ENCODE results near the gene GJA5. TPM values are rescaled to one million over a fixed set of nuclear protein-coding genes. Genes with fewer than 3 reads are reported as not detected.

The GJA5 gene
- total RNA-seq, 1 experiment from 2014 or later = 1.1 TPM

DNA sequence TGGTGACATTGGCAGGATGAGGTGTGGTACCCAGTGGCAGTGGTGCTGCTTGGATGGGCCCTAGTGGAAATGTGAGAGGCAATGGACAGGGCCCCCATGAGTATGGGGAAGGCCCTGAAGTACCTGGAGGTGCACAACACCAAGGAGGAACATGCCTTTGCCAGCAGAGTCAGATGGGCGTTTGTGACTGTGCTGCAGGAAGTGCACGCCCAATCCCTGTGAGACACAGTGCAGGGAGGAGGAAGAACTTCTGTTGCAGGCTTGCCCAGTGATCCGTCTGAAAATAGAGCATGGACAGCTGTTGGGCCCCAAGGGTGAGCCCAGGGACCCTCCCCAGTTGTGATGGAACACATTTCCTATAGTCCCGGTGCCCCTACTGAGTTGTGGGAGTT, 42.7 kb downstream of the GJA5 start:
- no peak for TF ChIP-seq EZH2 (IDR thresholded peaks at IDR 0.05; ENCODE audit: low read length, unreplicated experiment)
- no peak for TF ChIP-seq EZH2phosphoT487 (IDR thresholded peaks at IDR 0.05; ENCODE audit: borderline replicate concordance, low read length)
- TF ChIP-seq, protein P1, sequence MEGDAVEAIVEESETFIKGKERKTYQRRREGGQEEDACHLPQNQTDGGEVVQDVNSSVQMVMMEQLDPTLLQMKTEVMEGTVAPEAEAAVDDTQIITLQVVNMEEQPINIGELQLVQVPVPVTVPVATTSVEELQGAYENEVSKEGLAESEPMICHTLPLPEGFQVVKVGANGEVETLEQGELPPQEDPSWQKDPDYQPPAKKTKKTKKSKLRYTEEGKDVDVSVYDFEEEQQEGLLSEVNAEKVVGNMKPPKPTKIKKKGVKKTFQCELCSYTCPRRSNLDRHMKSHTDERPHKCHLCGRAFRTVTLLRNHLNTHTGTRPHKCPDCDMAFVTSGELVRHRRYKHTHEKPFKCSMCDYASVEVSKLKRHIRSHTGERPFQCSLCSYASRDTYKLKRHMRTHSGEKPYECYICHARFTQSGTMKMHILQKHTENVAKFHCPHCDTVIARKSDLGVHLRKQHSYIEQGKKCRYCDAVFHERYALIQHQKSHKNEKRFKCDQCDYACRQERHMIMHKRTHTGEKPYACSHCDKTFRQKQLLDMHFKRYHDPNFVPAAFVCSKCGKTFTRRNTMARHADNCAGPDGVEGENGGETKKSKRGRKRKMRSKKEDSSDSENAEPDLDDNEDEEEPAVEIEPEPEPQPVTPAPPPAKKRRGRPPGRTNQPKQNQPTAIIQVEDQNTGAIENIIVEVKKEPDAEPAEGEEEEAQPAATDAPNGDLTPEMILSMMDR (conservative IDR thresholded peaks at IDR 0.05; ENCODE audit: low read depth, low read length) = no peak
- Histone ChIP-seq H3F3A (ENCODE audit: low read length, unreplicated experiment) (peaks cover 8% of the 10 kb centered on the region), H4K20me1 (ENCODE audit: low read length) (no peaks in the 10 kb centered on the region), H3K9ac (ENCODE audit: low read length) (peak overlapping the region; percentile 54), H3K9me2 (replicated peaks; ENCODE audit: low read length) (no peaks in the 10 kb centered on the region), H3K4me2 (ENCODE audit: low read length) (peak overlapping the region; percentile 7), H2AFZ (ENCODE audit: low read length) (no peak overlapping the region), H3K4me3 (ENCODE audit: low read length) (no peak overlapping the region), H3K4me1 (ENCODE audit: insufficient read depth, low read length) (peaks cover 43% of the 10 kb centered on the region), H3K27me3 (ENCODE audit: low read length) (no peaks in the 10 kb centered on the region), H3K36me3 (ENCODE audit: low read depth, low read length) (no peaks in the 10 kb centered on the region), H3K9me3 (ENCODE audit: low read length) (no peaks in the 10 kb centered on the region), H3K79me2 (ENCODE audit: low read length) (no peaks in the 10 kb centered on the region), H3K27ac (ENCODE audit: low read length) (peak overlapping the region; percentile 87)
- DNase-seq (peak; percentile 47), ATAC-seq (peak; percentile 46)
- no TSS peak for BruUV-seq (replicated peaks)
- ChIA-PET POLR2A (ENCODE audit: unreplicated experiment) (interaction anchor here (0.6 to 1.6 kb wide), 3 partner anchors 43 to 177 kb away, joined by 4 to 7 read pairs (median 6); partner anchors contain the start of gene ACP6), CTCF (interaction anchor here (1.2 to 1.6 kb wide), 2 partner anchors 41 to 174 kb away, joined by 9 to 15 read pairs; no protein-coding TSS in a partner anchor)
- intact Hi-C loops (cut with micrococcal nuclease) = loop anchor here (1.0 to 10.0 kb wide), 3 partner anchors 41 to 203 kb away; no protein-coding TSS in a partner anchor

DNA sequence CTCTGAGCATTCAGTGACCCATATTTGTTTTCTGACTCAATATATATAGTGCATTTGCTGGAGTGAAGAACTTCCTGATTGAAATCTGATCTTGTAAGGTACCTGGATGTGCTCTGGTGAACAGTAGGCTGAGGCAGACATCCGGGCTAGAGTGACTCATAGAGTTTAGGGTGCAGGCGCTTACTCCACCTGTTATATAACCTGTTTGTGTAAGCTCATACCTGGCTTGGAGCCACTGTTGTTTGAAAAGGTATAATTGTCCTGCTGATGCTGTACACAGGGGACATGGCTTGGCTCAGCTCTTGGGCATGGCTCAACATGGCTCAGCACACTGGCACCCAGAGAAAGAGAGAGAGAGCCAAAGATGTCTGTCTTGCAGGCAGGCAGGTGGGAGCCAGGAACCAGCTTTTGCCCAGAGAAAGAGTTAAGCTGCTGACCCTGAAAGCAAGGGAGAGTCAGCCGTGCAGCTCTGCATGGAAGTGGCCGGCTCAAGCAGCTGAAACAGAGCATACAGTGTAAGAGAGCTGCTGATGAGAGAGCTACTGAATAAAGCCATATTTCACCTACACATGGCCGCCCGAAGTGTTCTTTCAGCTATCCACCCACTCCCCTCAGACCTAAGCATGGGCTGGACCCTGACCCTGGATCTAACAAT, 43.2 kb downstream of the GJA5 start:
- Histone ChIP-seq H3K4me1 (ENCODE audit: insufficient read depth, low read length) (peaks cover 43% of the 10 kb centered on the region), H3K4me3 (ENCODE audit: low read length) (no peak overlapping the region), H3K9ac (ENCODE audit: low read length) (peak overlapping the region; percentile 54), H3F3A (ENCODE audit: low read length, unreplicated experiment) (peaks cover 8% of the 10 kb centered on the region), H3K79me2 (ENCODE audit: low read length) (no peaks in the 10 kb centered on the region), H2AFZ (ENCODE audit: low read length) (no peak overlapping the region), H3K9me2 (replicated peaks; ENCODE audit: low read length) (no peaks in the 10 kb centered on the region), H3K9me3 (ENCODE audit: low read length) (no peaks in the 10 kb centered on the region), H3K27ac (ENCODE audit: low read length) (peak overlapping the region; percentile 91), H4K20me1 (ENCODE audit: low read length) (no peaks in the 10 kb centered on the region), H3K4me2 (ENCODE audit: low read length) (peak overlapping the region; percentile 7), H3K36me3 (ENCODE audit: low read depth, low read length) (no peaks in the 10 kb centered on the region), H3K27me3 (ENCODE audit: low read length) (no peaks in the 10 kb centered on the region)
- DNase-seq (peak; percentile 99), ATAC-seq (peak; percentile 93)
- TF ChIP-seq, protein P1 (conservative IDR thresholded peaks at IDR 0.05; ENCODE audit: low read depth, low read length) = no peak
- no peak for TF ChIP-seq EZH2phosphoT487 (IDR thresholded peaks at IDR 0.05; ENCODE audit: borderline replicate concordance, low read length)
- no peak for TF ChIP-seq EZH2 (IDR thresholded peaks at IDR 0.05; ENCODE audit: low read length, unreplicated experiment)
- BruUV-seq (replicated peaks) = TSS peak; percentile 87
- intact Hi-C loops (cut with micrococcal nuclease) = loop anchor here (1.0 to 10.0 kb wide), 3 partner anchors 41 to 202 kb away; no protein-coding TSS in a partner anchor
- CTCF ChIA-PET = interaction anchor here (0.6 to 1.6 kb wide), 3 partner anchors 41 to 175 kb away, joined by 5 to 15 read pairs (median 9); no protein-coding TSS in a partner anchor
- POLR2A ChIA-PET (ENCODE audit: unreplicated experiment) = interaction anchor here (0.6 to 1.6 kb wide), 7 partner anchors 40 to 178 kb away, joined by 3 to 10 read pairs (median 4); partner anchors contain the start of gene ACP6
